H9 (cell line): ENCODE data around the gene NSFL1C. TPM values are rescaled to one million over a fixed set of nuclear protein-coding genes. Genes with fewer than 3 reads are reported as not detected.

ENCODE experiments used
- DNase-seq: peaks from one replicate; pipeline ENCODE4 v3.0.0-alpha.2; 2017
- H2AFZ ChIP-seq: one replicate; pipeline ENCODE4 v1.6.1; 2013; ENCODE audit warnings: mild to moderate bottlenecking, low read length, control low read depth, moderate library complexity
- H2AK5ac ChIP-seq: 2 replicates; pipeline ENCODE4 v1.6.1; 2013; ENCODE audit warnings: low read length, control low read depth, mixed read lengths; ENCODE audit not compliant: insufficient read length
- H2BK120ac ChIP-seq: one replicate; pipeline ENCODE4 v1.6.1; 2013; ENCODE audit warnings: low read depth, mild to moderate bottlenecking, low read length, control low read depth, inconsistent platforms; ENCODE audit not compliant: poor library complexity, severe bottlenecking
- H2BK12ac ChIP-seq: 2 replicates; pipeline ENCODE4 v1.6.1; 2013; ENCODE audit warnings: low read length, control low read depth, mixed read lengths, low read depth; ENCODE audit not compliant: insufficient read length
- H2BK15ac ChIP-seq: 2 replicates; pipeline ENCODE4 v1.6.1; 2013; ENCODE audit warnings: low read depth, low read length, control low read depth
- H2BK20ac ChIP-seq: one replicate; pipeline ENCODE4 v1.6.1; 2013; ENCODE audit warnings: low read depth, mild to moderate bottlenecking, low read length, control low read depth, inconsistent platforms; ENCODE audit not compliant: poor library complexity, severe bottlenecking
- H2BK5ac ChIP-seq: 2 replicates; pipeline ENCODE4 v1.6.1; 2013; ENCODE audit warnings: low read length, control low read depth, mixed read lengths; ENCODE audit not compliant: insufficient read length
- H3K14ac ChIP-seq: 2 replicates; pipeline ENCODE4 v1.6.1; 2013; ENCODE audit warnings: low read length, control low read depth; ENCODE audit not compliant: insufficient read depth
- H3K18ac ChIP-seq: 2 replicates; pipeline ENCODE4 v1.6.1; 2013; ENCODE audit warnings: low read depth, mild to moderate bottlenecking, mixed read lengths, low read length, control low read depth; ENCODE audit not compliant: insufficient read length
- H3K23ac ChIP-seq: 2 replicates; pipeline ENCODE4 v1.6.1; 2013; ENCODE audit warnings: low read length, control low read depth, mixed read lengths, low read depth; ENCODE audit not compliant: insufficient read length
- H3K23me2 ChIP-seq: 2 replicates; pipeline ENCODE4 v1.6.1; 2013; ENCODE audit warnings: low read depth, mild to moderate bottlenecking, mixed read lengths, low read length, control low read depth; ENCODE audit not compliant: insufficient read length, poor library complexity, severe bottlenecking
- H3K27ac ChIP-seq: 2 replicates; pipeline ENCODE4 v1.5.1; 2013; ENCODE audit warnings: low read length, control low read depth, mixed read lengths, low read depth; ENCODE audit not compliant: insufficient read length
- H3K27me3 ChIP-seq: 2 replicates; pipeline ENCODE4 v1.6.1; 2013; ENCODE audit warnings: low read length, control low read depth, inconsistent platforms; ENCODE audit not compliant: insufficient read depth
- H3K4ac ChIP-seq: 2 replicates; pipeline ENCODE4 v1.6.1; 2013; ENCODE audit warnings: low read depth, mild to moderate bottlenecking, control low read depth, inconsistent platforms, low read length, moderate library complexity
- H3K4me1 ChIP-seq: 2 replicates; pipeline ENCODE4 v1.6.1; 2013; ENCODE audit warnings: low read length, control low read depth, inconsistent platforms; ENCODE audit not compliant: insufficient read depth
- H3K4me2 ChIP-seq: 2 replicates; pipeline ENCODE4 v1.6.1; 2013; ENCODE audit warnings: low read length, control low read depth, mixed read lengths; ENCODE audit not compliant: insufficient read length, insufficient read depth
- H3K56ac ChIP-seq: 2 replicates; pipeline ENCODE4 v1.6.1; 2013; ENCODE audit warnings: low read depth, mild to moderate bottlenecking, mixed read lengths, low read length, control low read depth; ENCODE audit not compliant: insufficient read length
- H3K79me1 ChIP-seq: 2 replicates; pipeline ENCODE4 v1.6.1; 2013; ENCODE audit warnings: low read depth, mild to moderate bottlenecking, moderate library complexity, low read length, control low read depth, inconsistent platforms; ENCODE audit not compliant: insufficient read depth, poor library complexity, severe bottlenecking
- H3K79me2 ChIP-seq: 2 replicates; pipeline ENCODE4 v1.6.1; 2013; ENCODE audit warnings: low read length, control low read depth, inconsistent platforms; ENCODE audit not compliant: insufficient read depth
- H3K9ac ChIP-seq: 2 replicates; pipeline ENCODE4 v1.6.1; 2013; ENCODE audit warnings: low read length, control low read depth, mixed read lengths; ENCODE audit not compliant: insufficient read length; ENCODE audit errors: extremely low read depth
- H3K9me3 ChIP-seq: one replicate; pipeline ENCODE4 v1.6.1; 2013; ENCODE audit warnings: low read depth, low read length, inconsistent platforms; ENCODE audit not compliant: control insufficient read depth
- H3T11ph ChIP-seq: one replicate; pipeline ENCODE4 v1.6.1; 2013; ENCODE audit warnings: mild to moderate bottlenecking, low read length, control low read depth, inconsistent platforms
- H4K20me1 ChIP-seq: one replicate; pipeline ENCODE4 v1.6.1; 2013; ENCODE audit not compliant: control insufficient read depth, insufficient read length, insufficient read depth
- H4K5ac ChIP-seq: 2 replicates; pipeline ENCODE4 v1.6.1; 2013; ENCODE audit warnings: low read depth, mild to moderate bottlenecking, mixed read lengths, low read length, control low read depth; ENCODE audit not compliant: insufficient read length
- H4K8ac ChIP-seq: replicated peaks from 2 replicates; pipeline ENCODE4 v1.6.1; 2013; ENCODE audit warnings: low read length, control low read depth, mixed read lengths, low read depth; ENCODE audit not compliant: insufficient read length
- H4K91ac ChIP-seq: 2 replicates; pipeline ENCODE4 v1.6.1; 2013; ENCODE audit warnings: low read depth, mild to moderate bottlenecking, moderate library complexity, mixed read lengths, low read length, control low read depth; ENCODE audit not compliant: insufficient read length
- H3K27ac Mint-ChIP-seq, 3 experiments: 2 replicates in 2 of 3; 3 replicates in 1 of 3; pipeline ENCODE4 v1.8.0; 2020 to 2021; ENCODE audit warnings: mixed read lengths in 3 of 3, mild to moderate bottlenecking in 1 of 3, moderate library complexity in 1 of 3
- H3K27me3 Mint-ChIP-seq: 2 replicates; pipeline ENCODE4 v1.8.0; 2021; ENCODE audit warnings: low read depth, mild to moderate bottlenecking, moderate library complexity, mixed read lengths
- H3K36me3 Mint-ChIP-seq, 3 experiments: 2 replicates in 2 of 3; 3 replicates in 1 of 3; pipeline ENCODE4 v1.8.0; 2020 to 2021; ENCODE audit warnings: low read depth in 3 of 3, mixed read lengths in 3 of 3; ENCODE audit not compliant: insufficient read depth in 1 of 3
- H3K4me1 Mint-ChIP-seq, 2 experiments: 2 replicates each; pipeline ENCODE4 v1.8.0; 2020; ENCODE audit warnings: mixed read lengths in 2 of 2
- H3K4me3 Mint-ChIP-seq, 2 experiments: 2 replicates in 1 of 2; 3 replicates in 1 of 2; pipeline ENCODE4 v1.8.0; 2020 to 2021; ENCODE audit warnings: mild to moderate bottlenecking in 2 of 2, mixed read lengths in 2 of 2, moderate library complexity in 1 of 2
- H3K9me3 Mint-ChIP-seq, 2 experiments: 2 replicates in 1 of 2; 3 replicates in 1 of 2; pipeline ENCODE4 v1.8.0; 2020; ENCODE audit warnings: mild to moderate bottlenecking in 2 of 2, mixed read lengths in 2 of 2, moderate library complexity in 1 of 2
- CTCF ChIP-seq: fragments of 200-600 bp; sonication (generic); conservative IDR thresholded peaks from 3 replicates; pipeline ENCODE4 v1.8.0; 2021; ENCODE audit warnings: antibody characterized with exemption, mild to moderate bottlenecking
- whole genome bisulfite sequencing: extraction: QIAGEN DNeasy Blood & Tissue Kit; methylation state at CpG from one replicate; pipeline ENCODE4 v1.1.7; 2013; ENCODE audit warnings: missing lambda C conversion rate, low lambda C conversion rate, mixed read lengths; ENCODE audit not compliant: insufficient read length; ENCODE audit errors: extremely low coverage; 5-methylcytosine and 5-hydroxymethylcytosine counted together
- total RNA-seq: library from RNA; stranded (reverse); gene quantifications from 2 replicates; pipeline ENCODE4 v1.2.1, GENCODE V29; 2021

NSFL1C gene
- total RNA-seq, 1 experiment from 2014 or later = 81.8 TPM

- no peak overlapping the region for H2BK5ac ChIP-seq
- H3T11ph ChIP-seq = no peak overlapping the region
- H2BK15ac ChIP-seq = no peak overlapping the region
- H3K23ac ChIP-seq = no peak overlapping the region
- H3K56ac ChIP-seq = no peak overlapping the region
- no peaks in the 10 kb centered on the region for H3K27me3 Mint-ChIP-seq
- H3K27me3 ChIP-seq = no peaks in the 10 kb centered on the region
- no peak overlapping the region for H3K4me2 ChIP-seq
- H3K4me1 ChIP-seq = no peaks in the 10 kb centered on the region; the same call in 1 of the 2 replicates
- TF ChIP-seq CTCF = no peak
- no peak overlapping the region for H3K4me3 Mint-ChIP-seq
- peaks cover 7% of the 10 kb centered on the region for H3K23me2 ChIP-seq
- no peaks in the 10 kb centered on the region for H3K9me3 ChIP-seq
- H3K4me1 Mint-ChIP-seq = peaks cover 9 to 12% of the 10 kb centered on the region in 2 experiments
- H2BK20ac ChIP-seq = no peak overlapping the region
- no peak overlapping the region for H4K8ac ChIP-seq
- H3K36me3 Mint-ChIP-seq = peaks cover 19 to 44% (median 41%) of the 10 kb centered on the region in 3 experiments; a peak in 6 of 7 replicates
- WGBS = no CpG with 5 or more reads among the region's 3 CpGs
- H3K14ac ChIP-seq = no peak overlapping the region
- H3K27ac Mint-ChIP-seq = no peak overlapping the region
- H4K91ac ChIP-seq = no peak overlapping the region
- no peaks in the 10 kb centered on the region for H4K20me1 ChIP-seq
- no peak overlapping the region for H3K27ac ChIP-seq
- H3K9me3 Mint-ChIP-seq = no peaks in the 10 kb centered on the region; a peak in 1 of 5 replicates
- no peak overlapping the region for H4K5ac ChIP-seq
- H2BK12ac ChIP-seq = no peak overlapping the region
- DNase-seq = no peak
- H3K9ac ChIP-seq = no peak overlapping the region
- H2AK5ac ChIP-seq = no peak overlapping the region
- H2AFZ ChIP-seq = no peak overlapping the region
- no peak overlapping the region for H2BK120ac ChIP-seq
- peaks cover 21% of the 10 kb centered on the region for H3K79me1 ChIP-seq
- H3K4ac ChIP-seq = no peak overlapping the region
- H3K18ac ChIP-seq = no peak overlapping the region
- H3K79me2 ChIP-seq = peaks cover 12% of the 10 kb centered on the region; the same call in 1 of the 2 replicates
Observed at GRCh38 chr20:1462001-1462400, 4.6 kb downstream of the NSFL1C start.
